HG03439 (cell line): ENCODE data around the gene TRMT1.
"Not testable (repeated sequence)": the region's sequence is repeated elsewhere in the genome, so short reads cannot be mapped to it uniquely, and the experiment has no call there.

Experiments
- ATAC-seq: cut with Tn5 transposase; IDR thresholded peaks from one replicate; pipeline ENCODE4 v1.9.1; 2021; ENCODE audit warnings: mild to moderate bottlenecking, moderate library complexity; ENCODE audit not compliant: unreplicated experiment

Gene TRMT1

GRCh38 chr19:13116282-13117175 is at the start of gene TRMT1:
Gene TRMT1, minus strand, starts transcription at chr19:13116740. Its CDS starts 341 bp downstream, at chr19:13116399.
- ATAC-seq: peak; percentile 51

- not testable (repeated sequence) for ATAC-seq
These were observed 49.6 kb upstream of the TRMT1 start for GRCh38 chr19:13166151-13166550.

GRCh38 chr19:13165162-13165997 is 48.8 kb upstream of the TRMT1 start:
- no peak for ATAC-seq

- no peak for ATAC-seq
These were observed 48.0 kb upstream of the TRMT1 start for GRCh38 chr19:13164343-13165161.

GRCh38 chr19:13163609-13164342 is 47.2 kb upstream of the TRMT1 start:
- ATAC-seq: no peak

GRCh38 chr19:13162724-13163608 is 46.4 kb upstream of the TRMT1 start:
- ATAC-seq: peak; percentile 49

- no peak for ATAC-seq
These were observed 44.0 kb upstream of the TRMT1 start for GRCh38 chr19:13160557-13160956.

- no peak for ATAC-seq
These were observed 43.2 kb upstream of the TRMT1 start for GRCh38 chr19:13159713-13160112.

GRCh38 chr19:13155472-13156359 is 39.2 kb upstream of the TRMT1 start:
- no peak for ATAC-seq

- no peak for ATAC-seq
These were observed 38.5 kb upstream of the TRMT1 start for GRCh38 chr19:13154911-13155471.

GRCh38 chr19:13154241-13154778 is 37.8 kb upstream of the TRMT1 start:
- no peak for ATAC-seq

GRCh38 chr19:13153569-13154240 is 37.2 kb upstream of the TRMT1 start:
- ATAC-seq: no peak

- peak; percentile 35 for ATAC-seq
These were observed 36.5 kb upstream of the TRMT1 start for GRCh38 chr19:13152974-13153568.

GRCh38 chr19:13152356-13152973 is 35.9 kb upstream of the TRMT1 start:
- ATAC-seq: peak; percentile 14

GRCh38 chr19:13151605-13152355 is 35.2 kb upstream of the TRMT1 start:
- ATAC-seq: peak; percentile 40
